Suprapubic skin (tissue), 3 donors: ENCODE data around the gene UBXN6.

Experiments used
- EP300 ChIP-seq: sonication (generic); formaldehyde crosslinking; IDR thresholded peaks from one replicate; pipeline ENCODE4 v1.6.1; 2017; ENCODE audit warnings: antibody characterized with exemption
- TF ChIP-seq, protein P1 (sequence below), 2 donors: fragments of 200-600 bp in 1 of 2; fragments of 450-650 bp in 1 of 2; sonication (generic) in 1 of 2; IDR thresholded peaks; one replicate each; pipeline ENCODE4 v1.5.1; 2016 to 2019; ENCODE audit warnings: antibody characterized with exemption in 2 of 2, mild to moderate bottlenecking in 1 of 2, moderate library complexity in 1 of 2

- TF ChIP-seq EP300 = no peak
- TF ChIP-seq, protein P1, sequence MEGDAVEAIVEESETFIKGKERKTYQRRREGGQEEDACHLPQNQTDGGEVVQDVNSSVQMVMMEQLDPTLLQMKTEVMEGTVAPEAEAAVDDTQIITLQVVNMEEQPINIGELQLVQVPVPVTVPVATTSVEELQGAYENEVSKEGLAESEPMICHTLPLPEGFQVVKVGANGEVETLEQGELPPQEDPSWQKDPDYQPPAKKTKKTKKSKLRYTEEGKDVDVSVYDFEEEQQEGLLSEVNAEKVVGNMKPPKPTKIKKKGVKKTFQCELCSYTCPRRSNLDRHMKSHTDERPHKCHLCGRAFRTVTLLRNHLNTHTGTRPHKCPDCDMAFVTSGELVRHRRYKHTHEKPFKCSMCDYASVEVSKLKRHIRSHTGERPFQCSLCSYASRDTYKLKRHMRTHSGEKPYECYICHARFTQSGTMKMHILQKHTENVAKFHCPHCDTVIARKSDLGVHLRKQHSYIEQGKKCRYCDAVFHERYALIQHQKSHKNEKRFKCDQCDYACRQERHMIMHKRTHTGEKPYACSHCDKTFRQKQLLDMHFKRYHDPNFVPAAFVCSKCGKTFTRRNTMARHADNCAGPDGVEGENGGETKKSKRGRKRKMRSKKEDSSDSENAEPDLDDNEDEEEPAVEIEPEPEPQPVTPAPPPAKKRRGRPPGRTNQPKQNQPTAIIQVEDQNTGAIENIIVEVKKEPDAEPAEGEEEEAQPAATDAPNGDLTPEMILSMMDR (IDR thresholded peaks at IDR 0.05) = no peak
Measured at GRCh38 chr19:4454747-4455718, 2.6 kb downstream of the UBXN6 start.
